Parathyroid adenoma (tissue), 2 donors: ENCODE measurements around the gene DGKB.

Experiments used
- H2AFZ ChIP-seq: fragments of 300-600 bp; sonication (generic); one replicate; pipeline ENCODE4 v1.7.0; 2017; ENCODE audit warnings: antibody characterized with exemption, mild to moderate bottlenecking
- H3K27ac ChIP-seq: fragments of 300-600 bp; sonication (generic); one replicate; pipeline ENCODE4 v1.7.0; 2017
- H3K27me3 ChIP-seq: fragments of 300-600 bp; sonication (generic); one replicate; pipeline ENCODE4 v1.7.0; 2017; ENCODE audit warnings: low read length; ENCODE audit not compliant: control insufficient read depth, insufficient read depth
- H3K36me3 ChIP-seq: fragments of 300-600 bp; sonication (generic); one replicate; pipeline ENCODE4 v1.7.0; 2017; ENCODE audit warnings: low read length; ENCODE audit not compliant: control insufficient read depth, insufficient read depth
- H3K4me1 ChIP-seq: fragments of 300-600 bp; sonication (generic); one replicate; pipeline ENCODE4 v1.7.0; 2017; ENCODE audit warnings: control low read depth
- H3K4me2 ChIP-seq: fragments of 300-600 bp; sonication (generic); one replicate; pipeline ENCODE4 v1.7.0; 2017; ENCODE audit warnings: low read length
- H3K4me3 ChIP-seq: fragments of 300-600 bp; sonication (generic); one replicate; pipeline ENCODE4 v1.7.0; 2017; ENCODE audit warnings: low read depth, low read length
- H3K79me2 ChIP-seq: fragments of 300-600 bp; sonication (generic); one replicate; pipeline ENCODE4 v1.7.0; 2017; ENCODE audit warnings: control low read depth
- H3K9ac ChIP-seq: fragments of 300-600 bp; sonication (generic); one replicate; pipeline ENCODE4 v1.7.0; 2017; ENCODE audit warnings: mild to moderate bottlenecking
- H3K9me3 ChIP-seq: fragments of 300-600 bp; sonication (generic); one replicate; pipeline ENCODE4 v1.7.0; 2017; ENCODE audit warnings: low read length; ENCODE audit not compliant: control insufficient read depth
- TF ChIP-seq, protein P1 (sequence below): fragments of 300-600 bp; sonication (generic); IDR thresholded peaks from one replicate; pipeline ENCODE4 v1.7.0; 2017; ENCODE audit warnings: antibody characterized with exemption, mild to moderate bottlenecking
- donor health status: primary hyperparathyroidism.

Gene DGKB

DNA sequence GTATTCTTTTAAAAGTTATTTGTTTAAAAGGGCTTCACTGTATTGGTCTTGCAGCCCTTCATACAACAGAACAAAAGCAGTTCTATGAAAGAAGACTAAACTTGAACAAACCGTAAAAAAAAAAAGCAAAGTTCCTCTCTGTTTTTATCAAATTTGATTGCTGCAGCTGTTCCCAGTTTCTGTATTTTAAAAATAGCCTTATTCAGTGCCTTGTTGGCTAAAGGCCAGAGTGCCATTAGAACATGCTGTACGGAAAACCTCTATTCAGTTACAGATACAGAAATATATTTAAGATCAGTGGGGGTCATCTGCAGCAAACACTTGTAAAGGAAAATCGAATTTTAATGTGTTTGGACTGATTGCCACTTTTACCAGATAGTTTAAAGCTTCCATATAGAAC is 705.3 kb downstream of the DGKB start:
- no peak overlapping the region for H3K4me3 ChIP-seq
- no peaks in the 10 kb centered on the region for H3K36me3 ChIP-seq
- H3K4me1 ChIP-seq, result no peaks in the 10 kb centered on the region
- no peak overlapping the region for H3K4me2 ChIP-seq
- H3K9ac ChIP-seq, result no peak overlapping the region
- H3K9me3 ChIP-seq, result no peaks in the 10 kb centered on the region
- H2AFZ ChIP-seq, result no peak overlapping the region
- H3K79me2 ChIP-seq, result no peaks in the 10 kb centered on the region
- no peaks in the 10 kb centered on the region for H3K27me3 ChIP-seq
- TF ChIP-seq, protein P1, sequence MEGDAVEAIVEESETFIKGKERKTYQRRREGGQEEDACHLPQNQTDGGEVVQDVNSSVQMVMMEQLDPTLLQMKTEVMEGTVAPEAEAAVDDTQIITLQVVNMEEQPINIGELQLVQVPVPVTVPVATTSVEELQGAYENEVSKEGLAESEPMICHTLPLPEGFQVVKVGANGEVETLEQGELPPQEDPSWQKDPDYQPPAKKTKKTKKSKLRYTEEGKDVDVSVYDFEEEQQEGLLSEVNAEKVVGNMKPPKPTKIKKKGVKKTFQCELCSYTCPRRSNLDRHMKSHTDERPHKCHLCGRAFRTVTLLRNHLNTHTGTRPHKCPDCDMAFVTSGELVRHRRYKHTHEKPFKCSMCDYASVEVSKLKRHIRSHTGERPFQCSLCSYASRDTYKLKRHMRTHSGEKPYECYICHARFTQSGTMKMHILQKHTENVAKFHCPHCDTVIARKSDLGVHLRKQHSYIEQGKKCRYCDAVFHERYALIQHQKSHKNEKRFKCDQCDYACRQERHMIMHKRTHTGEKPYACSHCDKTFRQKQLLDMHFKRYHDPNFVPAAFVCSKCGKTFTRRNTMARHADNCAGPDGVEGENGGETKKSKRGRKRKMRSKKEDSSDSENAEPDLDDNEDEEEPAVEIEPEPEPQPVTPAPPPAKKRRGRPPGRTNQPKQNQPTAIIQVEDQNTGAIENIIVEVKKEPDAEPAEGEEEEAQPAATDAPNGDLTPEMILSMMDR, result no peak
- no peak overlapping the region for H3K27ac ChIP-seq

DNA sequence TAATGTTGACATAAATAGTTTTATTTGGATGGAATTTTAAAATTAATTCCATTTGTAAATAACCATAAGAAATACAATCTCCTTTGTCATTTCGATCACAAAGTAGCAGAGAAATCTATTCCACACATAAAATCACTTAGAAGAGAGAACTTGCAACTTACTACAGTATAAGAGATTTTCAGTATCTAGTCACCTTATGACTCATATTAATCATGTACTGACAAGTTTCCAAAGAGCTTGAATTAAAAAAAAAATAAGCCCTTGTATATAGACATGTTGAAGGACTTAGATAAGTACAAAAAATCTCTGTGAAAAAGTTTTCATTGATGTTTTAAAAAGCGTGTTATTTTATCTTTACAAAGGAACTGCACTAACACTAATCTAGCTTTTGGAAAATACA is 706.0 kb downstream of the DGKB start:
- Histone ChIP-seq H3K4me3 (no peak overlapping the region), H3K4me2 (no peak overlapping the region), H3K36me3 (no peaks in the 10 kb centered on the region), H2AFZ (no peak overlapping the region), H3K9ac (no peak overlapping the region), H3K27ac (no peak overlapping the region), H3K9me3 (no peaks in the 10 kb centered on the region), H3K4me1 (no peaks in the 10 kb centered on the region), H3K79me2 (no peaks in the 10 kb centered on the region), H3K27me3 (no peaks in the 10 kb centered on the region)
- TF ChIP-seq, protein P1, result no peak

DNA sequence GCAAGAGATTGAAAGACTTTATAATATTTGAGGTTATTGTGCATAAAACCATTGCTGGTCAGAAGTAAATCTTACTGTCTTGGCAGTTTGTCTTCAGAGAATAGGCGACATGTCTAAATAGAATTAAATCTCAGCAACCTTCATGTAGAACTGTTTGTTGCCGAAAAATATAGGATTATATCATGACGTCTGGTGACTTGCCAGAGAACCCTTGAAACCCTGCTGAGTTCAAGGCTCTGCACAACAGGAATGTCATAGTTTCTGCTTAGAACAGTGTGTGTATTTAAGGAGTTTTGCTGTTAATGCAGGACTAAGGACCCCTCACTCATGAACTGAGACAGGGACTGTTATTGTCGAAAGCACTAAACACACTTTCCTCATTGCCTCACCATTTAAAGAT is 706.7 kb downstream of the DGKB start:
- Histone ChIP-seq H3K79me2 (no peaks in the 10 kb centered on the region), H3K4me3 (no peak overlapping the region), H3K27me3 (no peaks in the 10 kb centered on the region), H3K27ac (no peak overlapping the region), H3K9ac (no peak overlapping the region), H3K36me3 (no peaks in the 10 kb centered on the region), H3K9me3 (no peaks in the 10 kb centered on the region), H3K4me2 (no peak overlapping the region), H2AFZ (no peak overlapping the region), H3K4me1 (no peaks in the 10 kb centered on the region)
- TF ChIP-seq, protein P1, result no peak

DNA sequence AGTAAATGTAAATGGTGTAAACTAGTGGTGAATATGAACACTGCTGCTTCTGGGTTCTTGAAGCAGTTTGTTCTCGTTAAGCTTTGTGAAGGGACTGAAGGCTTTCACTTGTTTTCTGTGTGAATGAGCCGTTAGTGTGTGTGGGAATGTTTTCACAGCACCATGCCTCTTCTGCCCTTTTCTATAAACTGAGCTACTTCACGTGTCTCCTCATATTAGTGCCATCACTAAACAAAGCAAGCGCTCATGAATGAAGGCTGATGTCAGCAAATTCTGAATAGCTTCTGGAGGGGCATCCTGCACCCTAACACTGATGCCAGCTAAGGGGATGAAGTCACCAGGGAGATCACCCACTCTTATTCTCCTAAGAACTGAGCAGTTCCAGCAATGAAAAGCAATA is 707.5 kb downstream of the DGKB start:
- H3K27me3 ChIP-seq, result no peaks in the 10 kb centered on the region
- H3K4me2 ChIP-seq, result no peak overlapping the region
- H3K36me3 ChIP-seq, result no peaks in the 10 kb centered on the region
- TF ChIP-seq, protein P1, result no peak
- no peak overlapping the region for H3K27ac ChIP-seq
- H3K4me1 ChIP-seq, result no peaks in the 10 kb centered on the region
- H3K9me3 ChIP-seq, result no peaks in the 10 kb centered on the region
- no peaks in the 10 kb centered on the region for H3K79me2 ChIP-seq
- H3K9ac ChIP-seq, result no peak overlapping the region
- no peak overlapping the region for H3K4me3 ChIP-seq
- H2AFZ ChIP-seq, result no peak overlapping the region

DNA sequence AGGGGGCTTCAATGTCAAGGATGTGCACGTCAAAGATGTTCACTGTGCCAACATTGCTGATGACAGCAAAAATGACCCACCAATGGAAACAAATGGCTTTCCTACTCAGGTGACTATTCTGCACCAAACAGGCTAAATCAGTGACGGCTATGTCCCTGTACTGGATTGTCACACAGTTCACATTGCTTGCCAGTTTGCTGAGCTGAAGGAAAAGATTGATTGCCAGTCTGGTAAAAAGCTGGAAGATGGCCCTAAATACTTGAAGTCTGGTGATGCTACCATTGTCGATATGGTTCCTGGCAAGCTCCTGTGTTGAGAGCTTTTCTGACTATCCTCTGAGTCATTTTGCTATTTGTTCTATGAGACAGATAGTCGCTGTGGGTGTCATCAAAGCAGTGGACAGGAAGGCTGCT is 710.9 kb downstream of the DGKB start:
- Histone ChIP-seq H2AFZ (no peak overlapping the region), H3K9ac (no peak overlapping the region), H3K4me2 (no peak overlapping the region), H3K27ac (no peak overlapping the region), H3K36me3 (no peaks in the 10 kb centered on the region), H3K79me2 (no peaks in the 10 kb centered on the region), H3K4me3 (no peak overlapping the region), H3K27me3 (no peaks in the 10 kb centered on the region), H3K9me3 (no peaks in the 10 kb centered on the region), H3K4me1 (no peaks in the 10 kb centered on the region)
- TF ChIP-seq, protein P1, result no peak
